ENCODE results near the gene ADGRD2.

Gene ADGRD2

GRCh38 chr9:124500028-124500795 lies 50.0 kb downstream of the ADGRD2 start:
- DNase-seq: no peak

DNA sequence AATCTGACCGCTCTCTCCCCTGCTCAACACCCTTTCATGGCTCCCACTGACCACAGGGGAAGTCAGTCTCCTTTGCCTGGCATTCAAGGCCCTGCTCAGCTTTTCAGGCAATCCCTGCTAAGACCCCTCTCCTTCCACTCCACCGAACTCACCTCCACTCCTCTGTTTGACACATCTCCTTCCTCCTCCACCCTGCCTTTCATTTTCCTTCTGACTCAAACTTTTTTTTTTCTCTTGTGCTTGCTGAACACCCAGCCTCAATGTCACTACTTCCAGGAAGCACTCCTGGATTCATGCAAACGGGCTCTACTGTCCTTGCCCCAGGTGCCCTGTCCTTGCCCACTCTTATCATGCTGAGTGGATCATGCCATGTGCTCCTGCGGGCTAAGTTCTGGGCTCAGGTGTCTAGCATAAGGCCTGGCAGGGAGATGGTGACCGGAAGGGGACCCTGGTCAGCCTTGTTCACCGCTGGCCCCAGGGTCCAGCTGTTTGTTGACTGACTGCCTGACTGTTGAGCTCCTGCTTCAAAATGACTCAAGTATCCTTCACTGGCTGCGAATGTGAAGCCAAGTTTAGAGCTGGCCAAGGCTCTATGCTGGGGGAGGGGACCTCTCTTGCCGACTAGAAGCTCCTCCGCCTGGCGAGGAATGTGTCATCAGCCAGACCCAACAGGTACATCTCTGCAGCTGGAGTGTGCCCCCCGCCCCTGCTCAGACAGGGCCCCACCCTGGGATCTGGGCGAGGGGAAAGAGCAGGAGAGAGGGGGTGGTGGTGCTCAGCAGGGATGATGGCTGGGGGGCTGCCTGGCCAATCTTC lies 50.8 kb downstream of the ADGRD2 start:
- DNase-seq: no peak

DNA sequence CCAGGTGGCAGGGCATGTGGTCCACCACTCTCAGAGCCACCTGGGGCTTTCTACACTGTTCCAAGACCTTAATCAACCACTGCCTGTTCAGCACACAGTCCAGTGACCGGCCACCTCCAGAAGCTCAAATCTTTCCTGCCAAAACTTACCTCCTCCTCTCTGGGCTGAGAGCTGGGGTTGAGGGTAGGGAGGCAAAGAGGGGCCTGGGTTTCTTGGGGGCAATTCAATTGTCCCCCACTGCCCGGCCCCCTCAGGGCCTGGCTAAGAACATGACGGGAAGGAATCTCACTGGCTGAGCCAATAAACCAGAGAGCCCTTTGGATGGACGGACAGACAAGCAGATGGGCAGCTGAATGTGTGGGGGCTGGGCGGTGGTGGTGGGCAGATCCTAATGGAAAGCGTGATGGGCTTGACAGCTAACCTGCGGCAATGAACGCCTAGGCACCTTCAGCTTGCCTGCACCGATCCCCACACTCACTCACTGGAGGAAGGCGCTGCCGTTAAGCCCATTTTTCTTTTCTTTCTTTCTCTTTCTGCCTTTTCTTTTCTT lies 51.6 kb downstream of the ADGRD2 start:
- DNase-seq: no peak

DNA sequence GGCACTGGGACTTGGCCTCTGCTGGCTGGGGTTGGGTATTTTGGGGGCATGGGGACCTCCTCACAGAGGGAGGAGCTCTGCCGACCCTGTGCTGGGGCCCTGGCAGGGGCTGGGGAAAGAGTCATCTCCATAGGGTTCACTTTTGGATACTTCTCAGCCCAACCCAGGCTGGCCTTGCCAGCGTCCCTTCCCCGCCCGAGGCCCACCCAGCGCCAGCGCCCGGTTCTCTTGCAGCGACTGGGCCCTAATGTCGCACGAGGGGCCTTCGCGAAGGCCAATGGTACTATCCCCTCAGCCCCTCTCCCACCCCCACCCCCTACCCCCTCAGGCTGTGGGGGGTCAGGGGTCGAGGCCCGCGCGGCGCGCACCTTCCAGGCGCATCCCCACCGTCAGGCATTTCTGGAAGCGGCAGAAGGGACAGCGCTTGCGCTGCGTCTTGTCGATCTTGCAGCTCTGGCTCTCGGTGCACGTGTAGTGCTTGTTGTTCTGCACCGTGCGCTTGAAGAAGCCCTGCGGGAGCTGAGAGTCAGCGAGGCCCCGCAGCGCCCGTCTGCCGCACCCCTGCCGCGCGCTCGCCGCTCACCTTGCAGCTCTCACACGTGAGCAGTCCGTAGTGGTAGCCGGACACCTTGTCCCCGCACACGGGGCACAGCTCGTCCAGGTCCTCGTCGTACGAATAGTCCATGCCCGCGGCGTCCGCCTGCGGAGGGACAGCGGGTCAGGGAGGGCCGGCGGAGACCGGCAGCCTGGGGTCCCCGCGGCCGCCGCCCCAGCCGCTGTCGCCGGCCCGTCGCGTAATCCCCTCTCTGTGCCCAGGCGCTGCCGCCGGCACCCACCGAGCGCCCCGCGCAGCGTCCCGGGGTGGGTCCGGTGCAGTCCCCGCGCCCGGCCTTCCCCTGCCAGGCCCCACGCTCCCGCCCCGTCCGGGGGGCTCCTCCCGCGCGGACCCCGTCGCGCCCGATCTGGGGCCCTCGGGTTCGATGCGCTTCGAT lies 52.8 kb downstream of the ADGRD2 start:
- DNase-seq: no peak

DNA sequence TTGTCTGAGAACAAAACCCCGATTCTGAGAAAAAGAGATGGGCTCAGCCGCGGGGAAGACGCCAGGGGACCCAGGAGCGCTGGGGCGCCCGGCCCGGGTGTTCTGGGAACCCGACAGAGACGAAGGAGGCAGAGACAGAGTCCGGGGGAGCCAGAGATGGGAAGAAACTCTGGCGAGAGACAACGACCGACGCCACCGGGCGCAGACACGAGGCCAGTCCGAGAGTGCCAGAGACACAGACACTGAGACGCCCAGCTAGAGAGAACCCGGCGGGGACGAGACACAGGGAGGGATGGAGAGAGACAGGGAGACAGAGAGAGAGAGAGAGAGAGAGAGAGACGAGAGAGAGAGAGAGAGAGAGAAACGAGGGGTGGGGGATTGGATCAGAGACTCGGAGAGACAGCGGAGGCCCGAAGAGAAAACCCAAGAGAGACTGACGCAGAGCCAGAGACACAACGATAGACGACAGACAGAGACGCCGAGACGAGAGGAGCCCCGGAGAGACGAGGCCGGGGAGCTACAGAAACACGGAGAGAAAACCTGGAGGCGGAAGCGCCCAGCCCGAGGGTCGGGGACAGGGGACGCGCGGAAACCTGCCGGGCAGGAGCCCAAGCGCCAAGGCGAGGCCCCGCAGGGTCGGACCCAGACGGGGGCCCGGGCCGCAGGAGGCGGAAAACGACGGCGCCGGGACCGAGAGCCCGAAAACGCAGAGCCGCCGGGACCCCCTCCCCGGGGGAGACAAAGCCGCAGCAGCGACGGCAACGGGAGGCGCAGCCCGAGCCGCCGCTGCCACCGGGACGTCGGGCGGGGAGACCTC lies 53.7 kb downstream of the ADGRD2 start:
- no peak for DNase-seq

GRCh38 chr9:124504530-124505005 lies 54.3 kb downstream of the ADGRD2 start:
- DNase-seq: no peak

DNA sequence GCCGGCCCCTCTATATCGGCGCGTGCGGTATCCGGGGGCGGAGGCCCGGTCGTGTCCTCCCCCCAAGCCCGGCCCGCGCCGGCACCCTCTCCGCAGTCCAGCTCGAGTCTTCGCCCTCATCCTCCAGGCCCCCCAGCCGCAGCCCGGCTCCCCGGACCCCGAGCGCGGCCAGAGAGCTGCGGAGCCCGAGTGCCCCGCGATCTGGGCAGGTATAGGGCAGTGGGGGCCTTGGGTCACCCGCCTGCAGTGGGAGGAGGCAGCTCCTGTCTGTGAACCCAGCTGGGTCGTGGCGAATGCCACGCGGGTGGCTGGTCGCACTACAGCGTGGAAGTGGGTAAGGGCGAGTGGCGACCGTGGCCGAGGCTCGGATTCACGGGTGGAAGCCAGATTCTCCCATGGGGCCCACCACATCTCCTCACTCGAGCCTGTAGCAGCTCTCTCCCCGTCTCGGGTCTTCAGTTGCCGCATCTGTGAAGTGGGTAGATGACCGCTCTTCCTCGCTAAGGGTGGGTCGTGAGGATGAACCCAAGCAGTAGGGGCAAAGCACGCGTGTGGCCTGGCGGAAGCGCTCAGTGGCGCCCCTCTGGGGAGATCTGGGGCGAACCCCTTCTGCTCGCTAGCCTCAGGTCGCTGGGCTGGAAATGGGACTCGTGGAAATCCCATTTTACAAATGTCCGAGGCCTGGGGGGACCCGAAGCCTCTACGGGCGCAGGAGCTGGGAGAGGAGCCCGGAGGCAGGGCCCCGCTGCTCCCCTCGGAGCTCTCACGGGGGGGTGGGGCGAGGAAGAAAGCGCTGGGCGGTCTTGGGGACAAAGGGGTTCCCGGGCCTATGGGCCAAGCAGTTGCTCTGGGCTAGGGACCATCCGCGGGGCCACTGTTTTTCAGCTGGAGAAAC lies 55.0 kb downstream of the ADGRD2 start:
- no peak for DNase-seq

DNA sequence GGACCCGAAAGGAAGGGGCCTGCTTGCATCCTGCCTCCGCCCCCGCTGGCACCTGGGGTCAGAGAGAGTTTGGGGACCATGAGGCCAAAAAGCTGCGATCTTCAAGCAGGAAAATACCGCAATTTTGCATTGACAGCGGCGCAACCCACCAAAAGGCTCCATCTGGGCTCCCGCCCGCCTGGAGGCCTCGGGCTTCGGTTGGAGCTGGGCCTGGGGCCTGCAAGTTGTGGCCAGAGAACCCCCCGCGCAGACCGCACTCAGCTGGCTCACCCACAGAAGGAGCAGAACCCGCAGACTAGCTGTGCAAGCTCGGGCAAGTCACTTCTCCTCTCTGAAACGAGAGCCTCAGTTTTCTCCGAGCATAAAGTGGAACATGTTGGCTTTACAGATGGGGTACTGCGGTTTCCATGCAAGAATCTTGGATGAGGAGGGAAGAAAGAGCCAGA lies 55.7 kb downstream of the ADGRD2 start:
- no peak for DNase-seq

- DNase-seq: no peak
Measured at GRCh38 chr9:124506433-124506832, 56.2 kb downstream of the ADGRD2 start.

GRCh38 chr9:124506931-124507879 lies 57.0 kb downstream of the ADGRD2 start, which contains the start of gene NR5A1:
TSS of gene NR5A1 (minus strand) at chr9:124507399. CDS start at chr9:124503395, 4,004 bp downstream.
- no peak for DNase-seq

DNA sequence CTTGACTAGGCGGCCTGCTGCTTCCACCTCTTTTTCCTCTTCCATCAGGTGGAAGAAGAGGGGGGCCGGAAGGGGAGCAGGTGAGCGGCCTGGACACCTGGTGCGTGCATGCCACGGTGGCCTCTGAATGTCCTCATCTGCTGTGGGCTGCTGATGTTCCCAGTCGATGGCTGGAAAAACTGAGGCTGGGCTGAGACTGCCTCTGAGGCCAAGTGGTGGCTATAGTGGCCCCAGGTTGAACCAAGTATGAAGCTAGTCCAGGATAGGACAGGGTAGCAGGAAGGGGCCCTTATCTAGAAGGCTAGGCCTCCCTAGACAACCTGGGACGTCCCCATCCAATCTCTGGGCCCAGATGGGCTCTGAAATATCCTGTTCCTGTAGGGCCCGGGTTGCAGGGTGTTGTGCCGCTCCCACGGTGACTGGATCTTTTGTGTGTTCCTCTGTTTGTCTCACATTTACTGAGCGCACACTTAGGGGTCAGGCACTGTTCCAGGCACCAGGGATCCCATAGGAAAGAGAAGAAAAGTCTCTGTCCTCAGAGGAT lies 57.7 kb downstream of the ADGRD2 start:
- no peak for DNase-seq

GRCh38 chr9:124510650-124511425 lies 60.6 kb downstream of the ADGRD2 start:
- no peak for DNase-seq

DNA sequence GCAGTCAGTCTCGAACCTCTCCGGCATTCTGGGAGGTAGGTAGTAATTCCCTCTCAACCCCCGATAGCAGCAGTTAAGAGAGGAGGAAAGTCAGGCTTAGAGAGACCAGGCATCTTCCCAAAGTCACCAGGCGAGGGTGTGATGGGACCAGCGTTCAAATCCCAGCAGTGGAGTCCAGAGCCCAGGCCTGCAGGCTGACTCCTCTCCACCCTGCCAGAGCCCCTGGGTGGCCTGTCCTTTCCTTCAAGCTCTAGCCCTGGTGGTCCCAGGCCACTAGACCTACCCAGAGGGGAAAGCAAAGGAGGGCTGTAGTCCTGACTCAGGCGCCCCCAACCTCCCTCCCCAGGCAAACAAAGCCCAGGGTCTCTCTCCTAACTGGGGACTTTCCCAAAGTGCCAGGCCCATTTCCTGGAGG lies 61.2 kb downstream of the ADGRD2 start:
- DNase-seq: no peak

GRCh38 chr9:124511891-124512805 lies 61.9 kb downstream of the ADGRD2 start:
- no peak for DNase-seq

GRCh38 chr9:124512806-124513204 lies 62.6 kb downstream of the ADGRD2 start:
- no peak for DNase-seq

GRCh38 chr9:124513376-124513994 lies 63.2 kb downstream of the ADGRD2 start:
- DNase-seq: no peak
